ENCODE measurements around the gene MAP2K2.

MAP2K2 gene

GRCh38 chr19:4121815-4122214, 2.1 kb downstream of the MAP2K2 start:
- no peak for TF ChIP-seq JUND (IDR thresholded peaks at IDR 0.05; ENCODE audit: low read depth)
- in situ Hi-C loops (cut with HindIII; ENCODE audit: low pct_unique_long_range_greater_than_20kb, low sequenced_read_pairs) = no loop called here
- DNase-seq (ENCODE audit: low read depth in 1 of 2, low spot score in 1 of 2) = no peak

- TF ChIP-seq JUND (IDR thresholded peaks at IDR 0.05; ENCODE audit: low read depth) = no peak
- DNase-seq (ENCODE audit: low read depth in 1 of 2, low spot score in 1 of 2) = no peak
- in situ Hi-C loops (cut with HindIII; ENCODE audit: low pct_unique_long_range_greater_than_20kb, low sequenced_read_pairs) = no loop called here
These were observed 2.7 kb downstream of the MAP2K2 start for GRCh38 chr19:4121273-4121612.

- TF ChIP-seq JUND (IDR thresholded peaks at IDR 0.05; ENCODE audit: low read depth) = no peak
- in situ Hi-C loops (cut with HindIII; ENCODE audit: low pct_unique_long_range_greater_than_20kb, low sequenced_read_pairs) = no loop called here
- DNase-seq (ENCODE audit: low read depth in 1 of 2, low spot score in 1 of 2) = no peak
These were observed 3.2 kb downstream of the MAP2K2 start for GRCh38 chr19:4120559-4121272.

- TF ChIP-seq JUND (IDR thresholded peaks at IDR 0.05; ENCODE audit: low read depth) = no peak
- in situ Hi-C loops (cut with HindIII; ENCODE audit: low pct_unique_long_range_greater_than_20kb, low sequenced_read_pairs) = no loop called here
- DNase-seq (ENCODE audit: low read depth in 1 of 2, low spot score in 1 of 2) = no peak
These were observed 4.2 kb downstream of the MAP2K2 start for GRCh38 chr19:4119763-4120162.

GRCh38 chr19:4115818-4116385, 8.0 kb downstream of the MAP2K2 start:
- DNase-seq (ENCODE audit: low read depth in 1 of 2, low spot score in 1 of 2) = no peak
- no peak for TF ChIP-seq JUND (IDR thresholded peaks at IDR 0.05; ENCODE audit: low read depth)
- in situ Hi-C loops (cut with HindIII; ENCODE audit: low pct_unique_long_range_greater_than_20kb, low sequenced_read_pairs) = no loop called here

GRCh38 chr19:4115050-4115817, 8.7 kb downstream of the MAP2K2 start:
- DNase-seq (ENCODE audit: low read depth in 1 of 2, low spot score in 1 of 2) = no peak

GRCh38 chr19:4114181-4114580, 9.7 kb downstream of the MAP2K2 start:
- DNase-seq (ENCODE audit: low read depth in 1 of 2, low spot score in 1 of 2) = no peak
- no peak for TF ChIP-seq JUND (IDR thresholded peaks at IDR 0.05; ENCODE audit: low read depth)
- in situ Hi-C loops (cut with HindIII; ENCODE audit: low pct_unique_long_range_greater_than_20kb, low sequenced_read_pairs) = no loop called here

More at GRCh38 chr19:4115050-4115817, 8.7 kb downstream of the MAP2K2 start:
- in situ Hi-C loops (cut with HindIII; ENCODE audit: low pct_unique_long_range_greater_than_20kb, low sequenced_read_pairs) = no loop called here
- no peak for TF ChIP-seq JUND (IDR thresholded peaks at IDR 0.05; ENCODE audit: low read depth)

- no peak for DNase-seq (ENCODE audit: low read depth in 1 of 2, low spot score in 1 of 2)
- in situ Hi-C loops (cut with HindIII; ENCODE audit: low pct_unique_long_range_greater_than_20kb, low sequenced_read_pairs) = no loop called here
These were observed 10.4 kb downstream of the MAP2K2 start for GRCh38 chr19:4113398-4114088.

GRCh38 chr19:4112367-4112766, 11.6 kb downstream of the MAP2K2 start:
- in situ Hi-C loops (cut with HindIII; ENCODE audit: low pct_unique_long_range_greater_than_20kb, low sequenced_read_pairs) = no loop called here

More at GRCh38 chr19:4113398-4114088, 10.4 kb downstream of the MAP2K2 start:
- no peak for TF ChIP-seq JUND (IDR thresholded peaks at IDR 0.05; ENCODE audit: low read depth)

GRCh38 chr19:4109626-4109945, 14.3 kb downstream of the MAP2K2 start:
- in situ Hi-C loops (cut with HindIII; ENCODE audit: low pct_unique_long_range_greater_than_20kb, low sequenced_read_pairs) = no loop called here
- no peak for TF ChIP-seq JUND (IDR thresholded peaks at IDR 0.05; ENCODE audit: low read depth)
- DNase-seq (ENCODE audit: low read depth in 1 of 2, low spot score in 1 of 2) = no peak

More at GRCh38 chr19:4112367-4112766, 11.6 kb downstream of the MAP2K2 start:
- DNase-seq (ENCODE audit: low read depth in 1 of 2, low spot score in 1 of 2) = no peak
- TF ChIP-seq JUND (IDR thresholded peaks at IDR 0.05; ENCODE audit: low read depth) = no peak

- in situ Hi-C loops (cut with HindIII; ENCODE audit: low pct_unique_long_range_greater_than_20kb, low sequenced_read_pairs) = no loop called here
- TF ChIP-seq JUND (IDR thresholded peaks at IDR 0.05; ENCODE audit: low read depth) = no peak
- DNase-seq (ENCODE audit: low read depth in 1 of 2, low spot score in 1 of 2) = no peak
These were observed 14.9 kb downstream of the MAP2K2 start for GRCh38 chr19:4108767-4109625.

- in situ Hi-C loops (cut with HindIII; ENCODE audit: low pct_unique_long_range_greater_than_20kb, low sequenced_read_pairs) = no loop called here
- no peak for TF ChIP-seq JUND (IDR thresholded peaks at IDR 0.05; ENCODE audit: low read depth)
- DNase-seq (ENCODE audit: low read depth in 1 of 2, low spot score in 1 of 2) = no peak
These were observed 20.9 kb downstream of the MAP2K2 start for GRCh38 chr19:4103080-4103433.

Measured in T47D (cell line).